GM12864 (cell line): ENCODE measurements around the gene PLEKHA7.

Experiments used
- DNase-seq: peaks from one replicate; pipeline ENCODE4 v3.0.0-alpha.2; 2011; ENCODE audit warnings: low read depth
- H3K4me3 ChIP-seq: 2 replicates; pipeline ENCODE4 v1.5.1; 2011; ENCODE audit warnings: mild to moderate bottlenecking, low read depth, low read length, control low read depth
- CTCF ChIP-seq: IDR thresholded peaks from 2 replicates; pipeline ENCODE4 v1.5.1; 2011; ENCODE audit warnings: low read depth, mild to moderate bottlenecking, moderate library complexity, low read length, control low read depth, inconsistent platforms; ENCODE audit errors: missing control alignments

Gene PLEKHA7

GRCh38 chr11:16859651-16860050, 154.6 kb downstream of the PLEKHA7 start:
- DNase-seq: no peak
- no peak overlapping the region for H3K4me3 ChIP-seq
- no peak for TF ChIP-seq CTCF

- TF ChIP-seq CTCF: no peak
- no peak for DNase-seq
- H3K4me3 ChIP-seq: no peak overlapping the region
These were observed 157.0 kb downstream of the PLEKHA7 start for GRCh38 chr11:16857186-16857585.

GRCh38 chr11:16856022-16856471, 158.2 kb downstream of the PLEKHA7 start:
- H3K4me3 ChIP-seq: no peak overlapping the region
- TF ChIP-seq CTCF: no peak
- DNase-seq: no peak

- no peak overlapping the region for H3K4me3 ChIP-seq
- TF ChIP-seq CTCF: no peak
- no peak for DNase-seq
These were observed 159.2 kb downstream of the PLEKHA7 start for GRCh38 chr11:16854979-16855378.

GRCh38 chr11:16853859-16854258, 160.4 kb downstream of the PLEKHA7 start:
- DNase-seq: no peak
- H3K4me3 ChIP-seq: no peak overlapping the region
- TF ChIP-seq CTCF: no peak

- DNase-seq: no peak
- TF ChIP-seq CTCF: no peak
- H3K4me3 ChIP-seq: no peak overlapping the region
These were observed 160.9 kb downstream of the PLEKHA7 start for GRCh38 chr11:16853266-16853665.

GRCh38 chr11:16846305-16846704, 167.9 kb downstream of the PLEKHA7 start:
- no peak for TF ChIP-seq CTCF
- DNase-seq: no peak
- no peak overlapping the region for H3K4me3 ChIP-seq
